Suprapubic skin (tissue), 4 donors: Measurements from ENCODE around the gene HIVEP1. TPM values are rescaled to one million over a fixed set of nuclear protein-coding genes. Genes with fewer than 3 reads are reported as not detected.

Experiments used
- DNase-seq, 2 donors: peaks; one replicate each; pipeline ENCODE4 v3.0.0-alpha.2; 2019; ENCODE audit warnings: low spot score in 2 of 2
- H3K27ac ChIP-seq: fragments of 200-600 bp; sonication (generic); one replicate; pipeline ENCODE4 v1.5.1; 2019
- H3K27me3 ChIP-seq: fragments of 200-600 bp; sonication (generic); one replicate; pipeline ENCODE4 v1.5.1; 2019
- H3K36me3 ChIP-seq: fragments of 200-600 bp; sonication (generic); one replicate; pipeline ENCODE4 v1.5.1; 2019
- H3K4me1 ChIP-seq: fragments of 200-600 bp; sonication (generic); one replicate; pipeline ENCODE4 v1.5.1; 2019
- H3K4me3 ChIP-seq: fragments of 200-600 bp; sonication (generic); one replicate; pipeline ENCODE4 v1.5.1; 2019; ENCODE audit warnings: mild to moderate bottlenecking
- H3K9me3 ChIP-seq: fragments of 200-600 bp; sonication (generic); one replicate; pipeline ENCODE4 v1.5.1; 2019
- EP300 ChIP-seq: sonication (generic); formaldehyde crosslinking; IDR thresholded peaks from one replicate; pipeline ENCODE4 v1.6.1; 2017; ENCODE audit warnings: antibody characterized with exemption
- POLR2A ChIP-seq, 2 donors: fragments of 450-650 bp; IDR thresholded peaks; one replicate each; pipeline ENCODE4 v1.6.1; 2017; ENCODE audit warnings: antibody characterized with exemption in 2 of 2, mild to moderate bottlenecking in 2 of 2, moderate library complexity in 2 of 2
- POLR2AphosphoS5 ChIP-seq, 3 donors: sonication (generic); formaldehyde crosslinking; IDR thresholded peaks; one replicate each; pipeline ENCODE4 v1.6.1; 2017; ENCODE audit warnings: antibody characterized with exemption in 3 of 3
- WGBS: methylation state at CpG from one replicate; pipeline ENCODE4 v1.1.5; 2018; 5-methylcytosine and 5-hydroxymethylcytosine counted together
- total RNA-seq, 4 donors: library from RNA; depleted of rRNA; stranded (reverse); fragments of >200 nt; gene quantifications; one replicate each; pipeline ENCODE4 v1.1.0, GENCODE V29; 2016
- TF ChIP-seq, protein P1 (sequence below), 2 donors: fragments of 200-600 bp in 1 of 2; fragments of 450-650 bp in 1 of 2; sonication (generic) in 1 of 2; IDR thresholded peaks; one replicate each; pipeline ENCODE4 v1.5.1; 2016 to 2019; ENCODE audit warnings: antibody characterized with exemption in 2 of 2, mild to moderate bottlenecking in 1 of 2, moderate library complexity in 1 of 2

The HIVEP1 gene
- total RNA-seq, 4 donors from 2014 or later: 37.9 to 48.4 (median 43.9) TPM

- DNase-seq: no peak
- TF ChIP-seq POLR2AphosphoS5 (IDR thresholded peaks at IDR 0.05): no peak
- TF ChIP-seq, protein P1, sequence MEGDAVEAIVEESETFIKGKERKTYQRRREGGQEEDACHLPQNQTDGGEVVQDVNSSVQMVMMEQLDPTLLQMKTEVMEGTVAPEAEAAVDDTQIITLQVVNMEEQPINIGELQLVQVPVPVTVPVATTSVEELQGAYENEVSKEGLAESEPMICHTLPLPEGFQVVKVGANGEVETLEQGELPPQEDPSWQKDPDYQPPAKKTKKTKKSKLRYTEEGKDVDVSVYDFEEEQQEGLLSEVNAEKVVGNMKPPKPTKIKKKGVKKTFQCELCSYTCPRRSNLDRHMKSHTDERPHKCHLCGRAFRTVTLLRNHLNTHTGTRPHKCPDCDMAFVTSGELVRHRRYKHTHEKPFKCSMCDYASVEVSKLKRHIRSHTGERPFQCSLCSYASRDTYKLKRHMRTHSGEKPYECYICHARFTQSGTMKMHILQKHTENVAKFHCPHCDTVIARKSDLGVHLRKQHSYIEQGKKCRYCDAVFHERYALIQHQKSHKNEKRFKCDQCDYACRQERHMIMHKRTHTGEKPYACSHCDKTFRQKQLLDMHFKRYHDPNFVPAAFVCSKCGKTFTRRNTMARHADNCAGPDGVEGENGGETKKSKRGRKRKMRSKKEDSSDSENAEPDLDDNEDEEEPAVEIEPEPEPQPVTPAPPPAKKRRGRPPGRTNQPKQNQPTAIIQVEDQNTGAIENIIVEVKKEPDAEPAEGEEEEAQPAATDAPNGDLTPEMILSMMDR (IDR thresholded peaks at IDR 0.05): no peak
- TF ChIP-seq EP300: no peak
- no peak for TF ChIP-seq POLR2A (IDR thresholded peaks at IDR 0.05)
- H3K4me1 ChIP-seq: peaks cover 3% of the 10 kb centered on the region
Observed at GRCh38 chr6:12129523-12129922, 117.4 kb downstream of the HIVEP1 start.

GRCh38 chr6:12132351-12133222 lies 120.5 kb downstream of the HIVEP1 start:
- no peaks in the 10 kb centered on the region for H3K27me3 ChIP-seq
- H3K36me3 ChIP-seq: peaks cover 7% of the 10 kb centered on the region
- H3K27ac ChIP-seq: no peak overlapping the region
- peaks cover 10% of the 10 kb centered on the region for H3K4me1 ChIP-seq
- 78% methylated on average over 4 of the region's 4 CpGs for WGBS
- no peak for TF ChIP-seq POLR2A (IDR thresholded peaks at IDR 0.05)
- no peak for TF ChIP-seq EP300
- TF ChIP-seq, protein P1 (IDR thresholded peaks at IDR 0.05): no peak
- no peak for TF ChIP-seq POLR2AphosphoS5 (IDR thresholded peaks at IDR 0.05)
- no peak for DNase-seq
- H3K4me3 ChIP-seq: no peak overlapping the region
- H3K9me3 ChIP-seq: no peaks in the 10 kb centered on the region

More at GRCh38 chr6:12129523-12129922, 117.4 kb downstream of the HIVEP1 start:
- Histone ChIP-seq H3K27me3 (no peaks in the 10 kb centered on the region), H3K36me3 (peaks cover 3% of the 10 kb centered on the region), H3K4me3 (no peak overlapping the region), H3K9me3 (no peaks in the 10 kb centered on the region), H3K27ac (no peak overlapping the region)
- WGBS: 91% methylated on average over 1 of the region's 1 CpG

GRCh38 chr6:12134581-12134980 lies 122.5 kb downstream of the HIVEP1 start:
- Histone ChIP-seq H3K36me3 (peaks cover 16% of the 10 kb centered on the region), H3K4me1 (peaks cover 11% of the 10 kb centered on the region), H3K9me3 (no peaks in the 10 kb centered on the region), H3K4me3 (no peak overlapping the region), H3K27me3 (no peaks in the 10 kb centered on the region), H3K27ac (no peak overlapping the region)
- no peak for DNase-seq
- no peak for TF ChIP-seq EP300
- TF ChIP-seq POLR2A (IDR thresholded peaks at IDR 0.05): no peak
- no peak for TF ChIP-seq POLR2AphosphoS5 (IDR thresholded peaks at IDR 0.05)
- TF ChIP-seq, protein P1 (IDR thresholded peaks at IDR 0.05): no peak
- WGBS: 90% methylated on average over 1 of the region's 1 CpG

DNA sequence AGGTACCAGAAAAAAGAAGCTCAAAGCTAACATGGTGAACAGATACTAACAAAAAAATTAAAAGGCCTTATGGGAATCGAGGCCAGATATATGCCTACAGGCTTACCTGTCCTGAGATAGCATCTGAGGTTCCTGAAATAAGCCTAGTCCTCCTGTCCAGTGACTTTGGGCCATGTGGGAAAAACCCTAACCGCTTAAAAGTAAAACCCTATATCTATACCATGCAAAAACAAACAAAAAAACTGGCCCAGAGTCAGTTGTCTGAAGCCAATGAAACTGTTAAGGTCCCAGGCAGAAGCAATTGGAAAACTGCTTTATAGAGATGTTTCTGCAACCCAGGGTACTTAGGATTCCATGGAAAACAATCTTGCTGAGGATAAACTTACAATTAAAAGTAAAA lies 122.9 kb downstream of the HIVEP1 start:
- peaks cover 20% of the 10 kb centered on the region for H3K36me3 ChIP-seq

DNA sequence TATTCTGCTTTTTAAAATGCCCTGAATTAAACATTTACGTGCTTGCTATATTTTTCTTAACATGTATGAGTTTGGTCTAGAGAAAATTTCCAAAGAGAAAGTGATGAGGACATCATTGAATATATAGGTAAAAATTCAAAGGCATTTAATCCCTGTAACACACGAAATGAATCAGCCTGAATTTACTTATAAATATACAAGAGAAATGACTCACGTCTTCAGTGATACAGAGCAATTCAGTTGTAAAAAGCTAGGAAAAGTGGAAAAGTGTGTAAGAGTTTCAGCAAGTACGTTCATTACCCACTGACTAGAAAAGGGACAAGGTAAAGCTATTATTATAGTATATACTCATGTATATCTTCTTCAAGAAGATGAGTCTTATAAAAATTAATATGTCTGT lies 124.8 kb downstream of the HIVEP1 start:
- no peak for TF ChIP-seq POLR2AphosphoS5 (IDR thresholded peaks at IDR 0.05)
- no peak for TF ChIP-seq POLR2A (IDR thresholded peaks at IDR 0.05)
- TF ChIP-seq EP300: no peak
- TF ChIP-seq, protein P1 (IDR thresholded peaks at IDR 0.05): no peak
- 78% methylated on average over 4 of the region's 4 CpGs for WGBS
- no peaks in the 10 kb centered on the region for H3K27me3 ChIP-seq
- H3K9me3 ChIP-seq: no peaks in the 10 kb centered on the region
- H3K4me1 ChIP-seq: peaks cover 10% of the 10 kb centered on the region
- no peak for DNase-seq
- H3K4me3 ChIP-seq: no peak overlapping the region
- H3K27ac ChIP-seq: no peak overlapping the region
- peaks cover 26% of the 10 kb centered on the region for H3K36me3 ChIP-seq

More for the DNA sequence above, 122.9 kb downstream of the HIVEP1 start:
- Histone ChIP-seq H3K27ac (no peak overlapping the region), H3K9me3 (no peaks in the 10 kb centered on the region), H3K4me1 (peaks cover 11% of the 10 kb centered on the region), H3K4me3 (no peak overlapping the region), H3K27me3 (no peaks in the 10 kb centered on the region)
- TF ChIP-seq, protein P1 (IDR thresholded peaks at IDR 0.05): no peak
- TF ChIP-seq POLR2A (IDR thresholded peaks at IDR 0.05) (no peak), EP300 (no peak), POLR2AphosphoS5 (IDR thresholded peaks at IDR 0.05) (no peak)
- no peak for DNase-seq
- 91% methylated on average over 2 of the region's 2 CpGs for WGBS
